ENCODE data around the gene GOSR1.
"Not testable (repeated sequence)": the region's sequence is repeated elsewhere in the genome, so short reads cannot be mapped to it uniquely, and the experiment has no call there.

GOSR1 gene

GRCh38 chr17:30563905-30564390 is 86.7 kb downstream of the GOSR1 start:
- not testable (repeated sequence) for H3K36me3 ChIP-seq (ENCODE audit: control insufficient read depth, insufficient read depth, low read length); H3K27ac ChIP-seq (ENCODE audit: low read depth, low read length); H3K9me3 ChIP-seq (ENCODE audit: control insufficient read depth, insufficient read depth, low read depth, low read length)

GRCh38 chr17:30564422-30565072 is 87.3 kb downstream of the GOSR1 start:
- H3K9me3 ChIP-seq (ENCODE audit: control insufficient read depth, insufficient read depth, low read depth, low read length), result not testable (repeated sequence)

More at GRCh38 chr17:30563905-30564390, 86.7 kb downstream of the GOSR1 start:
- not testable (repeated sequence) for H3K27me3 ChIP-seq (ENCODE audit: control insufficient read depth, insufficient read depth, low read length); H3K4me3 ChIP-seq (ENCODE audit: low read depth, low read length)
- peaks cover 28% of the 10 kb centered on the region for H3K4me1 ChIP-seq (ENCODE audit: control insufficient read depth, insufficient read depth, low read length)
- peak overlapping the region; percentile 2 for H3K9ac ChIP-seq (ENCODE audit: low read length)

GRCh38 chr17:30565073-30565935 is 88.1 kb downstream of the GOSR1 start:
- H3K36me3 ChIP-seq (ENCODE audit: control insufficient read depth, insufficient read depth, low read length), result no peaks in the 10 kb centered on the region
- no peaks in the 10 kb centered on the region for H3K9me3 ChIP-seq (ENCODE audit: control insufficient read depth, insufficient read depth, low read depth, low read length)
- no peak overlapping the region for H3K9ac ChIP-seq (ENCODE audit: low read length)
- H3K27ac ChIP-seq (ENCODE audit: low read depth, low read length), result no peak overlapping the region
- H3K27me3 ChIP-seq (ENCODE audit: control insufficient read depth, insufficient read depth, low read length), result no peaks in the 10 kb centered on the region
- H3K4me3 ChIP-seq (ENCODE audit: low read depth, low read length), result no peak overlapping the region
- H3K4me1 ChIP-seq (ENCODE audit: control insufficient read depth, insufficient read depth, low read length), result peaks cover 32% of the 10 kb centered on the region

More at GRCh38 chr17:30564422-30565072, 87.3 kb downstream of the GOSR1 start:
- not testable (repeated sequence) for H3K27me3 ChIP-seq (ENCODE audit: control insufficient read depth, insufficient read depth, low read length); H3K27ac ChIP-seq (ENCODE audit: low read depth, low read length); H3K36me3 ChIP-seq (ENCODE audit: control insufficient read depth, insufficient read depth, low read length); H3K4me3 ChIP-seq (ENCODE audit: low read depth, low read length)
- Histone ChIP-seq H3K4me1 (ENCODE audit: control insufficient read depth, insufficient read depth, low read length) (peaks cover 28% of the 10 kb centered on the region), H3K9ac (ENCODE audit: low read length) (peak overlapping the region; percentile 2)

GRCh38 chr17:30566104-30566503 is 88.9 kb downstream of the GOSR1 start:
- peaks cover 32% of the 10 kb centered on the region for H3K4me1 ChIP-seq (ENCODE audit: control insufficient read depth, insufficient read depth, low read length)
- H3K27ac ChIP-seq (ENCODE audit: low read depth, low read length); H3K9me3 ChIP-seq (ENCODE audit: control insufficient read depth, insufficient read depth, low read depth, low read length); H3K9ac ChIP-seq (ENCODE audit: low read length); H3K4me3 ChIP-seq (ENCODE audit: low read depth, low read length); H3K27me3 ChIP-seq (ENCODE audit: control insufficient read depth, insufficient read depth, low read length); H3K36me3 ChIP-seq (ENCODE audit: control insufficient read depth, insufficient read depth, low read length): not testable (repeated sequence)

- peaks cover 32% of the 10 kb centered on the region for H3K4me1 ChIP-seq (ENCODE audit: control insufficient read depth, insufficient read depth, low read length)
- H3K27ac ChIP-seq (ENCODE audit: low read depth, low read length); H3K9ac ChIP-seq (ENCODE audit: low read length); H3K27me3 ChIP-seq (ENCODE audit: control insufficient read depth, insufficient read depth, low read length); H3K36me3 ChIP-seq (ENCODE audit: control insufficient read depth, insufficient read depth, low read length); H3K4me3 ChIP-seq (ENCODE audit: low read depth, low read length); H3K9me3 ChIP-seq (ENCODE audit: control insufficient read depth, insufficient read depth, low read depth, low read length): not testable (repeated sequence)
Observed at GRCh38 chr17:30566516-30567225, 89.5 kb downstream of the GOSR1 start.

GRCh38 chr17:30567231-30568116 is 90.3 kb downstream of the GOSR1 start:
- Histone ChIP-seq H3K36me3 (ENCODE audit: control insufficient read depth, insufficient read depth, low read length) (no peaks in the 10 kb centered on the region), H3K9me3 (ENCODE audit: control insufficient read depth, insufficient read depth, low read depth, low read length) (no peaks in the 10 kb centered on the region), H3K4me1 (ENCODE audit: control insufficient read depth, insufficient read depth, low read length) (peaks cover 32% of the 10 kb centered on the region), H3K4me3 (ENCODE audit: low read depth, low read length) (no peak overlapping the region), H3K27me3 (ENCODE audit: control insufficient read depth, insufficient read depth, low read length) (no peaks in the 10 kb centered on the region), H3K9ac (ENCODE audit: low read length) (no peak overlapping the region), H3K27ac (ENCODE audit: low read depth, low read length) (no peak overlapping the region)

- no peak overlapping the region for H3K4me3 ChIP-seq (ENCODE audit: low read depth, low read length)
- no peaks in the 10 kb centered on the region for H3K27me3 ChIP-seq (ENCODE audit: control insufficient read depth, insufficient read depth, low read length)
- H3K9ac ChIP-seq (ENCODE audit: low read length), result no peak overlapping the region
- peaks cover 28% of the 10 kb centered on the region for H3K4me1 ChIP-seq (ENCODE audit: control insufficient read depth, insufficient read depth, low read length)
- no peaks in the 10 kb centered on the region for H3K9me3 ChIP-seq (ENCODE audit: control insufficient read depth, insufficient read depth, low read depth, low read length)
- no peaks in the 10 kb centered on the region for H3K36me3 ChIP-seq (ENCODE audit: control insufficient read depth, insufficient read depth, low read length)
- no peak overlapping the region for H3K27ac ChIP-seq (ENCODE audit: low read depth, low read length)
Observed at GRCh38 chr17:30568117-30568430, 90.9 kb downstream of the GOSR1 start.

- H3K27me3 ChIP-seq (ENCODE audit: control insufficient read depth, insufficient read depth, low read length); H3K9me3 ChIP-seq (ENCODE audit: control insufficient read depth, insufficient read depth, low read depth, low read length); H3K4me3 ChIP-seq (ENCODE audit: low read depth, low read length); H3K27ac ChIP-seq (ENCODE audit: low read depth, low read length); H3K36me3 ChIP-seq (ENCODE audit: control insufficient read depth, insufficient read depth, low read length); H3K9ac ChIP-seq (ENCODE audit: low read length): not testable (repeated sequence)
- peaks cover 17% of the 10 kb centered on the region; the same call in 1 of the 2 replicates for H3K4me1 ChIP-seq (ENCODE audit: control insufficient read depth, insufficient read depth, low read length)
Observed at GRCh38 chr17:30569531-30570175, 92.4 kb downstream of the GOSR1 start.

- Histone ChIP-seq H3K27me3 (ENCODE audit: control insufficient read depth, insufficient read depth, low read length) (no peaks in the 10 kb centered on the region), H3K9me3 (ENCODE audit: control insufficient read depth, insufficient read depth, low read depth, low read length) (no peaks in the 10 kb centered on the region), H3K9ac (ENCODE audit: low read length) (no peak overlapping the region), H3K4me1 (ENCODE audit: control insufficient read depth, insufficient read depth, low read length) (peaks cover 16% of the 10 kb centered on the region; the same call in 1 of the 2 replicates), H3K4me3 (ENCODE audit: low read depth, low read length) (no peak overlapping the region), H3K27ac (ENCODE audit: low read depth, low read length) (no peak overlapping the region), H3K36me3 (ENCODE audit: control insufficient read depth, insufficient read depth, low read length) (no peaks in the 10 kb centered on the region)
Observed at GRCh38 chr17:30570191-30570590, 93.0 kb downstream of the GOSR1 start.

- no peaks in the 10 kb centered on the region for H3K9me3 ChIP-seq (ENCODE audit: control insufficient read depth, insufficient read depth, low read depth, low read length)
- H3K36me3 ChIP-seq (ENCODE audit: control insufficient read depth, insufficient read depth, low read length), result no peaks in the 10 kb centered on the region
- H3K4me1 ChIP-seq (ENCODE audit: control insufficient read depth, insufficient read depth, low read length), result peaks cover 16% of the 10 kb centered on the region; the same call in 1 of the 2 replicates
- no peak overlapping the region for H3K27ac ChIP-seq (ENCODE audit: low read depth, low read length)
- no peak overlapping the region for H3K4me3 ChIP-seq (ENCODE audit: low read depth, low read length)
- H3K9ac ChIP-seq (ENCODE audit: low read length), result no peak overlapping the region
- H3K27me3 ChIP-seq (ENCODE audit: control insufficient read depth, insufficient read depth, low read length), result no peaks in the 10 kb centered on the region
Observed at GRCh38 chr17:30570596-30571265, 93.5 kb downstream of the GOSR1 start.

All from HUES6 (cell line).